Measurements from ENCODE around the gene ZNRF1. TPM values are rescaled to one million over a fixed set of nuclear protein-coding genes. Genes with fewer than 3 reads are reported as not detected.

The ZNRF1 gene
- total and polyA plus RNA-seq, 10 of the 15 experiments (the other 5 are each of a cell fraction or from before 2014, with no cell fraction given) = 5.8 to 25.9 (median 14.3) TPM

DNA sequence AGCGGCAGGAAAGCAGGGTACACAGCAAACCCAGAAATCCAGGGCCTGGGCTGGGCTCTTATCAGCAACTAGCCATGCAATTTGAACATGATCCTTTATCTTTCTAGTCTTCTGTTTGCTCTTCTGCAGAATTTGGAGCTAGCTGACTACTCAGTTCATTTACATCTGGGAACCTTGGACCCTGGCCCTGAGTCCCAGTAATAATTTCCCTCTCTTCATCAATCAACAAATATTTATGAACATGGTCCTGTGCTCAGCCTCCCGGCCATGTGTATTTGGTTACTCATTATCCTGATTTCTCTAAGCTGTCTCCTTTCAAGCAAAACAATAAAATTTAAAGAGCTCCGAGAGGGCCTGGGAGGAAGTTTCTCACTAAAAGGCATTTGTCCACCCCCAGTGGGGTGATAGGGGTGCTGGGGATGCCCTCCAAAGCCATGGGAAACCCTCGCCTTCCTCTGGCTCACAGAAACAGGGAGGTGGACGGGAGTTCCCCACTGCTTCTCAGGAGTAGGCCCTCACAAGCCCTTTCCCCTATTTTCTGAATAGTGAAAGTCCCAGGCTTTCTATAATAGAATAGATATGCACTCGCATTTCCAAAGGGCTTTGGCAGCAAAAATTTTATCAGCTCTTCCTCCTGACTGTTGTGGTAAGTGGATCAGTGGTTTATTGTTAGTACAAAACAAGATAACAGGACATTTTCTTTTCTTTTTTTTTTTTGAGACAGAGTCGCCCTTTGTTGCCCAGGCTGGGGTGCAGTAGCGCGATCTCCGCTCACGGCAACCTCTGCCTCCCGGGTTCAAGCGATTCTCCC lies 7.0 kb upstream of the ZNRF1 start:
- RAD21 ChIA-PET (ENCODE audit: unreplicated experiment) = interaction anchor here (0.8 kb wide), 1 partner anchor 118 kb away, joined by 5 read pairs; no protein-coding TSS in a partner anchor
- H4K20me1 ChIP-seq (ENCODE audit: control insufficient read depth, insufficient read depth) = no peaks in the 10 kb centered on the region
- no peaks in the 10 kb centered on the region for H3K36me3 ChIP-seq (ENCODE audit: control insufficient read depth in 2 of 2, insufficient read depth in 2 of 2, low read length in 1 of 2)
- H3K27me3 ChIP-seq (replicated peaks in 1 of 2; ENCODE audit: control insufficient read depth in 2 of 2, insufficient read depth in 2 of 2, low read length in 1 of 2) = no peaks in the 10 kb centered on the region
- no peak overlapping the region for H3K4me3 ChIP-seq
- no peaks in the 10 kb centered on the region for H3K9me3 ChIP-seq (replicated peaks; ENCODE audit: control insufficient read depth, insufficient read depth, low read length)
- H3K9ac ChIP-seq (ENCODE audit: control insufficient read depth, insufficient read depth, low read length) = no peak overlapping the region
- no peak for DNase-seq (ENCODE audit: low read depth, low spot score)
- in situ Hi-C loops (cut with MboI) (loop anchor here (5.0 kb wide), 1 partner anchor 116 kb away; no protein-coding TSS in a partner anchor), intact Hi-C loops (cut with micrococcal nuclease; ENCODE audit: unreplicated experiment) (loop anchor here (10.0 kb wide), 1 partner anchor 127 kb away; no protein-coding TSS in a partner anchor)
- SMC1A ChIA-PET (ENCODE audit: uncharacterized antibody, unreplicated experiment) = interaction anchor here (1.3 kb wide), 1 partner anchor 83 kb away, joined by 3 read pairs; no protein-coding TSS in a partner anchor
- no peak overlapping the region for H3K4me2 ChIP-seq (ENCODE audit: control insufficient read depth, insufficient read depth)
- no peak for ATAC-seq
- BruUV-seq (replicated peaks) = no TSS peak
- no peak overlapping the region for H3K27ac ChIP-seq (ENCODE audit: control insufficient read depth, insufficient read depth)
- no peak for FAIRE-seq
- 63% methylated on average over 12 of the region's 13 CpGs for WGBS (ENCODE audit: insufficient coverage, insufficient replicate concordance, low lambda C conversion rate, missing lambda C conversion rate)
- no peak overlapping the region for H2AFZ ChIP-seq (ENCODE audit: control insufficient read depth, low read depth, low read length)
- H3K79me2 ChIP-seq (ENCODE audit: control insufficient read depth, insufficient read depth, low read length) = no peaks in the 10 kb centered on the region
- POLR2A ChIA-PET = no interaction called here
- H3K4me1 ChIP-seq (ENCODE audit: control insufficient read depth, insufficient read depth, low read length) = no peaks in the 10 kb centered on the region
- TF ChIP-seq SUPT20H (IDR thresholded peaks at IDR 0.05; ENCODE audit: borderline replicate concordance, control insufficient read depth, low read depth, low read length) (no peak), GABPA (IDR thresholded peaks at IDR 0.05; ENCODE audit: low read depth) (no peak), MYC (IDR thresholded peaks at IDR 0.05; ENCODE audit: insufficient read depth, insufficient read length, insufficient replicate concordance, low read length, severe bottlenecking) (no peak), ESRRA (IDR thresholded peaks at IDR 0.05; ENCODE audit: low read length) (no peak), PAX8 (IDR thresholded peaks at IDR 0.05) (no peak), RAD51 (IDR thresholded peaks at IDR 0.05) (no peak), GATAD2B (conservative IDR thresholded peaks at IDR 0.05; ENCODE audit: low read depth) (no peak), HDAC6 (IDR thresholded peaks at IDR 0.05; ENCODE audit: unreplicated experiment) (no peak), ZBED1 (IDR thresholded peaks at IDR 0.05; ENCODE audit: borderline replicate concordance) (no peak), ATF7 (IDR thresholded peaks at IDR 0.05; ENCODE audit: low read depth) (no peak)
- TF ChIP-seq, protein P1, sequence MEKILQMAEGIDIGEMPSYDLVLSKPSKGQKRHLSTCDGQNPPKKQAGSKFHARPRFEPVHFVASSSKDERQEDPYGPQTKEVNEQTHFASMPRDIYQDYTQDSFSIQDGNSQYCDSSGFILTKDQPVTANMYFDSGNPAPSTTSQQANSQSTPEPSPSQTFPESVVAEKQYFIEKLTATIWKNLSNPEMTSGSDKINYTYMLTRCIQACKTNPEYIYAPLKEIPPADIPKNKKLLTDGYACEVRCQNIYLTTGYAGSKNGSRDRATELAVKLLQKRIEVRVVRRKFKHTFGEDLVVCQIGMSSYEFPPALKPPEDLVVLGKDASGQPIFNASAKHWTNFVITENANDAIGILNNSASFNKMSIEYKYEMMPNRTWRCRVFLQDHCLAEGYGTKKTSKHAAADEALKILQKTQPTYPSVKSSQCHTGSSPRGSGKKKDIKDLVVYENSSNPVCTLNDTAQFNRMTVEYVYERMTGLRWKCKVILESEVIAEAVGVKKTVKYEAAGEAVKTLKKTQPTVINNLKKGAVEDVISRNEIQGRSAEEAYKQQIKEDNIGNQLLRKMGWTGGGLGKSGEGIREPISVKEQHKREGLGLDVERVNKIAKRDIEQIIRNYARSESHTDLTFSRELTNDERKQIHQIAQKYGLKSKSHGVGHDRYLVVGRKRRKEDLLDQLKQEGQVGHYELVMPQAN (conservative IDR thresholded peaks at IDR 0.05) = no peak
- TF ChIP-seq, protein P2, sequence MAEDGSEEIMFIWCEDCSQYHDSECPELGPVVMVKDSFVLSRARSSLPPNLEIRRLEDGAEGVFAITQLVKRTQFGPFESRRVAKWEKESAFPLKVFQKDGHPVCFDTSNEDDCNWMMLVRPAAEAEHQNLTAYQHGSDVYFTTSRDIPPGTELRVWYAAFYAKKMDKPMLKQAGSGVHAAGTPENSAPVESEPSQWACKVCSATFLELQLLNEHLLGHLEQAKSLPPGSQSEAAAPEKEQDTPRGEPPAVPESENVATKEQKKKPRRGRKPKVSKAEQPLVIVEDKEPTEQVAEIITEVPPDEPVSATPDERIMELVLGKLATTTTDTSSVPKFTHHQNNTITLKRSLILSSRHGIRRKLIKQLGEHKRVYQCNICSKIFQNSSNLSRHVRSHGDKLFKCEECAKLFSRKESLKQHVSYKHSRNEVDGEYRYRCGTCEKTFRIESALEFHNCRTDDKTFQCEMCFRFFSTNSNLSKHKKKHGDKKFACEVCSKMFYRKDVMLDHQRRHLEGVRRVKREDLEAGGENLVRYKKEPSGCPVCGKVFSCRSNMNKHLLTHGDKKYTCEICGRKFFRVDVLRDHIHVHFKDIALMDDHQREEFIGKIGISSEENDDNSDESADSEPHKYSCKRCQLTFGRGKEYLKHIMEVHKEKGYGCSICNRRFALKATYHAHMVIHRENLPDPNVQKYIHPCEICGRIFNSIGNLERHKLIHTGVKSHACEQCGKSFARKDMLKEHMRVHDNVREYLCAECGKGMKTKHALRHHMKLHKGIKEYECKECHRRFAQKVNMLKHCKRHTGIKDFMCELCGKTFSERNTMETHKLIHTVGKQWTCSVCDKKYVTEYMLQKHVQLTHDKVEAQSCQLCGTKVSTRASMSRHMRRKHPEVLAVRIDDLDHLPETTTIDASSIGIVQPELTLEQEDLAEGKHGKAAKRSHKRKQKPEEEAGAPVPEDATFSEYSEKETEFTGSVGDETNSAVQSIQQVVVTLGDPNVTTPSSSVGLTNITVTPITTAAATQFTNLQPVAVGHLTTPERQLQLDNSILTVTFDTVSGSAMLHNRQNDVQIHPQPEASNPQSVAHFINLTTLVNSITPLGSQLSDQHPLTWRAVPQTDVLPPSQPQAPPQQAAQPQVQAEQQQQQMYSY (CRISPR knock-in tag; IDR thresholded peaks at IDR 0.05) = no peak
- TF ChIP-seq, protein P3, sequence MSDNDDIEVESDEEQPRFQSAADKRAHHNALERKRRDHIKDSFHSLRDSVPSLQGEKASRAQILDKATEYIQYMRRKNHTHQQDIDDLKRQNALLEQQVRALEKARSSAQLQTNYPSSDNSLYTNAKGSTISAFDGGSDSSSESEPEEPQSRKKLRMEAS (IDR thresholded peaks at IDR 0.05; ENCODE audit: low read depth, low read length) = no peak
- CTCF ChIA-PET = interaction anchor here (0.6 kb wide), 1 partner anchor 119 kb away, joined by 4 read pairs; no protein-coding TSS in a partner anchor

Measured in GM12878 (cell line).